GM18873 (cell line): ENCODE measurements around the gene L1TD1.
"Not testable (repeated sequence)": the region's sequence is repeated elsewhere in the genome, so short reads cannot be mapped to it uniquely, and the experiment has no call there.

Source experiments
- ATAC-seq: cut with Tn5 transposase; IDR thresholded peaks from one replicate; pipeline ENCODE4 v1.9.1; 2021; ENCODE audit warnings: mild to moderate bottlenecking, moderate library complexity, moderate number of reproducible peaks; ENCODE audit not compliant: unreplicated experiment, low FRiP score

The L1TD1 gene

DNA sequence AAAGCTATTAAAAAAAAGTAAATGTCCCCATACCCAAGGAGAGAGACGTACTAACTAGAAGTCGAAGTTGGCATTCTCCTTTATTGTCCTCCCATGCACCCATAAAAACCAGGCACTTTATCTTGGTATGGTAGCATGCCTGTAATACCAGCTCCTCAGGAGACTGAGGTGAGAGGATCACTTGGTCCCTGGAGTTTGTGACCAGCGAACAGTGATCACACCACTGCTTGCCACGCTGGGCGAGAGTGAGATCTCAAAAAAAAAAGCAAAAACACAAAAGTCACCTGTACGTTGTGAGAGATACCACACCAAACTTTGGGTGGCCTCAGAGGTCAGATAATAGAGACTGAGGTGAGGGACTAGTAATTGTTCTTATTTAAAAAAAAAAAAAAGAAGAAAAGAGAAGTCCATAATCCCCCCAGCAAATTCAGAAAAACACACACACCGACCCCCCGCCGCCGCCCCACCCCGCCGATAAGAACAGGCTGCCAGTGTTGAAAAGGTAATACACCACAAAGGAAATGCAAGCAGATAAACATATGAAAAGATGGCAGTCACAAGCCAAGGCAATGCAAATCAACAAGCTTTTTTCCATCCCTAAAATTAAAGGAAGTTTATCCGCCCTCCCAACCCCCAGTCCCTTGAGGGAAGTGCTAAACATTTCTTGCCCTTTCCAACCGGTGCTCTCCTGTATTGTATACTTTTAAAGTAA lies 3.6 kb downstream of the L1TD1 start:
- ATAC-seq, result no peak

DNA sequence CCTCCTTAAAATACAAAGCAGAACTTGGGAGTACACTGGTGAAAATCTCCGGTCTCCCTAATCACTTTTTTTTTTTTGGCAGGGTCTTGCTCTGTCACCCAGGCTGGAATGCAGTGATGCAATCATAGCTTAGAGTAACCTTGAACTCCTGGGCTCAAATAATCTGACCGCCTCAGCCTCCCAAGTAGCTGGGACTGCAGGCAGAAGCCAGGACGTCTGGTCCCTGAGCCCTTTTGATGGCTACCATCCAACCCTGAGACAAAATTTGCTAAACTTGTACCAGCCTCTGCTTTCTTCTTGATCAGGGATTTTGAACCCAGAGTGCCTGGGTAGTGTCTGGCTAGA lies 4.1 kb downstream of the L1TD1 start:
- ATAC-seq, result no peak

DNA sequence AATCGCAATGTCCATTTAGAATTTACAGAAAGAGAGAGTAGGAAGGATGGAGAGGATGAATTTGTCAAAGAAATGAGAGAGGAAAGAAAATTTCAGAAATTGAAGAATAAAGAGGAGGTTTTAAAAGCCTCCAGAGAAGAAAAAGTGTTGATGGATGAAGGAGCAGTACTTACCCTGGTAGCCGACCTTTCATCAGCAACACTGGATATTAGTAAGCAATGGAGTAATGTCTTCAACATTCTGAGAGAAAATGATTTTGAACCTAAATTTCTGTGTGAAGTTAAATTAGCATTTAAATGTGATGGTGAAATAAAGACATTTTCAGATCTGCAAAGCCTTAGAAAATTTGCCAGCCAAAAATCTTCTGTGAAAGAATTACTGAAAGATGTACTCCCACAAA lies 12.5 kb downstream of the L1TD1 start:
- no peak for ATAC-seq

DNA sequence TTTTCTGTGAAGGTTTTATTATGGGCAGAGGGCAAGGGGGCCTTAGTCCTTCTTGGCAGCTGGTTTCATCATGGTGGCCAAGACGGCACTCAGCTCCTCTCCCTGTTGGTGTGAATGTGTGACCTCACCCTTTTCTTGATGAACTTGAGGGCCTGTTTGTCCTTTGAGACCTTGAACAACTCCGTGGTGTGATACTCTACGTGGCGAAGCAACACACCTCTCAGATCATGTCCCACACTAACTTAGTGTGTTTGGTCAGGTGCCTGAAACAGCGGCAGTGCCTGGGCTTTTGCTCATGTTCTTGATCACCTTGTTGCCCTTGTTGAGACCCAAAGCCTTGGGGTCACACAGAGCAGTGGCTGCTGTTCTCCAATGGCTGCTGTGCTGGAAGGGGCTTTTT lies 13.4 kb downstream of the L1TD1 start:
- ATAC-seq, result no peak

DNA sequence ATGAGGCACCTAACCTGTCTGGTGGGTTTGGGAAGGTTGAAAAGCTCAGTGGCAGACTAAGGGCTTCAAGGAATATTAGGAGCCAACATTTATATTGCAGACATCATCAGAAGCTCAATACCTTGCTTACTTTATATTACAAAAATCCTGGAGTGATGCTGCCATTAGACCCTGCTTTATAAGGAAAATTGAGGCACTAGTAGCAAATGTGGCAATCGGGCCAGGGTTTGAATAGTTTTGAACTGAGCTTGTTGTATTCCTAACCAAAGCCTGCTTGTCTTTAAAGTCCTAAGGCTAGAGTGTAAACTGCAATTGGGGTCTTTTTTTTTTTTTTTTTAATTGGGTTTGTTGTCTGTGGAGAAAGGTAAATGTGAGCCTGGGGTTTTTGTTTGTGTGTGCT lies 14.3 kb downstream of the L1TD1 start:
- no peak for ATAC-seq

DNA sequence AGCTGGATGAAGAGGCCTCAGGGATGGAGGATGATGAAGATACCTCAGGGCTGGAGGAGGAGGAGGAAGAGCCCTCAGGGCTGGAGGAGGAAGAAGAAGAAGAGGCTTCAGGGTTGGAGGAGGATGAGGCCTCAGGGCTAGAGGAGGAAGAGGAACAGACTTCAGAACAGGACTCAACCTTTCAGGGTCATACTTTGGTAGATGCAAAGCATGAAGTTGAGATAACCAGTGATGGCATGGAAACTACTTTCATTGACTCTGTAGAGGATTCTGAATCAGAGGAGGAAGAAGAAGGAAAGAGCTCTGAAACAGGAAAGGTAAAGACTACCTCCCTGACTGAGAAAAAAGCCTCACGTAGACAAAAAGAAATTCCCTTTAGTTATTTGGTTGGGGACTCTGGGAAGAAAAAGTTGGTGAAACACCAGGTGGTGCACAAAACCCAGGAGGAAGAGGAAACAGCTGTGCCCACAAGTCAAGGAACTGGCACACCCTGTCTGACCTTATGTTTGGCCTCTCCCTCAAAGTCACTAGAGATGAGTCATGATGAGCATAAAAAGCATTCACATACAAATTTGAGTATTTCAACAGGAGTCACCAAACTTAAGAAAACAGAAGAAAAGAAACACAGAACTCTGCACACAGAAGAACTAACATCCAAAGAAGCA lies 15.4 kb downstream of the L1TD1 start:
- no peak for ATAC-seq

DNA sequence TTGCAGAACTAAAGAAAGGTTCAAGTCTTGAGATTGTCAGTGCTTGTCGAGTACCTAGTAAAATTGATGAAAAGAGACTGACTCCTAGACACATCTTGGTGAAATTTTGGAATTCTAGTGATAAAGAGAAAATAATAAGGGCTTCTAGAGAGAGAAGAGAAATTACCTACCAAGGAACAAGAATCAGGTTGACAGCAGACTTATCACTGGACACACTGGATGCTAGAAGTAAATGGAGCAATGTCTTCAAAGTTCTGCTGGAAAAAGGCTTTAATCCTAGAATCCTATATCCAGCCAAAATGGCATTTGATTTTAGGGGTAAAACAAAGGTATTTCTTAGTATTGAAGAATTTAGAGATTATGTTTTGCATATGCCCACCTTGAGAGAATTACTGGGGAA lies 16.3 kb downstream of the L1TD1 start:
- ATAC-seq, result no peak

DNA sequence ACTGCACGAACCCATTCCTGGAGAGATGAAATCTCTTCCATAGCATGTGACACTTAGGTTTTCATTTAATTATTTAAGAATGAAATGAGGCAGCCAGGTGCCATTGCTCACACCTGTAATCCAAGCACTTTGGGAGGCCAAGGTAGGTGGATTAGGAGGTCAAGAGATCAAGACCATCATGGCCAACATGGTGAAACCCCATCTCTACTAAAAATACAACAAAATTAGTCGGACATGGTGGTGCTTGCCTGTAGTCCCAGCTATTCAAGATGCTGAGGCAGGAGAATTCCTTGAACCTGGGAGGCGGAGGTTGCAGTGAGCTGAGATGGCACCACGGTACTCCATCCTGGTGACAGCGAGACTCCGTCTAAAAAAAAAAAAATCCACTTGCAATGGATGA lies 17.8 kb downstream of the L1TD1 start:
- no peak for ATAC-seq

DNA sequence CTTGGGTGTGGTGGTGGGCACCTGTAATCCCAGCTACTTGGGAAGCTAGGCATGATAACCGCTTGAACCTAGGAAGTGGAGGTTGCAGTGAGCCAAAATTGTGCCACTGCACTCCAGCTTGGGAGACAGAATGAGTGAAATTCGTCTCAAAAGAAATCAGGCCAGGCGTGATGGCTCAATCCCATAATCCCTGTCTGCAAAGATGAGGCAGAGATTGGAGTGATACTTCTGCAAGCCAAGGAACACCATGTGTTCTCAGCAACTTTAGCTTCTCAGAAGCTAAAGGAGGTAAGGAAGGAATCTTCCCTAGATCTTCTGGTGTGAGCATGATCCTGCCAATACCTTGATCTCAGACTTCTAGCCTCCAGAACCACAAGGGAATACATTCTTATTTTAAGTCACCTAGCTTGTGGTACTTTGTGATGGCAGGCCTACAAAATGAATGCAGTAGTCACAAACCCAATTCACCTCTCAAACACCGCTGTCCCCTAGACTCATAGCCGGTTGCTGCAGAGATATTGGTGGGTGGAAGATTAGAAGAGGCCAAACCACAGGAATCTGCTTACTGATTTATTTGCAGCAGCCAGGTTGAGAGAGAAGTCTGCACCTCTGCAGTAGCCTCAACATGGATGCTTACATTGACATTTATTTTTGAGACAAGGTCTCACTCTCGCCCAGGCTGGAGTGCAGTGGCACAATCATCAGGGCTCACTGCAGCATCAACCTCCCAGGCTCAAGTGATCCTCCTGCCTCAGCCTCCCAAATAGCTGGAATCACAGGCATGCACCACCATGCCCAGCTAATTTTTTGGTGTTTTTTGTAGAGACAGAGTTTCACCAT lies 18.6 kb downstream of the L1TD1 start:
- ATAC-seq, result no peak

DNA sequence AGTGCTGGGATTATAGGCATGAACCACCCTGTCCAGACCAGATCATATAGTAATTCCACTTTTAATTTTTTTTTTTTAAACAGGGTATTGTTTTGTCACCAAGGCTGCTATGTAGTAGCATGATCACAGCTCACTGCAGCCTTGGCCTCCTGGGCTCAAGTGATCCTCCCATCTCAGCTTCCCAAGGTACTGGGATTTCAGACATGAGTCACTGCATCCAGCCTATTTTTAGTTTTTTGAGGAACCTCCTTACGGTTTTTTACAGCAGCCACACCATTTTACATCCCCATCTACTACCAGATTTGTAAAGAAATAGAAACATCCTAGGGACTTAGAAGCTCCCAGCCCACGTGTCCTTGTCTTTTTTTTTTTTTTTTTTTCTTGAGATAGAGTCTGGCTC lies 24.0 kb downstream of the L1TD1 start:
- ATAC-seq, result no peak

DNA sequence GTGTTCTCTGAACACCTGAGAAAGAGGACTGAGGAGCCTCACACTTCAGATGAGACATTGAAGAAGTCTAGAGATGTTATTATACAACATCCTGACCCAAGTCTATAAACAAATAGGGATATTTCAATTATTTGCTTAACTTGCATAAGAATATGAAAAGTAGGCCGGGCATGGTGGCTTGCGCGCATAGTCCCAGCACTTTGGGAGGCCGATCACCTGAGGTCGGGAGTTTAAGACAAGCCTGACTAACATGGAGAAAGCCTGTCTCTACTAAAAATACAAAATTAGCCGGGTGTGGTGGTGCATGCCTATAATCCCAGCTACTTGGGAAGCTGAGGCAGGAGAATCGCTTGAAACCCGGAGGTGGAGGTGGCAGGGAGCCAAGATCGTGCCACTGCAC lies 25.8 kb downstream of the L1TD1 start:
- ATAC-seq, result not testable (repeated sequence)

DNA sequence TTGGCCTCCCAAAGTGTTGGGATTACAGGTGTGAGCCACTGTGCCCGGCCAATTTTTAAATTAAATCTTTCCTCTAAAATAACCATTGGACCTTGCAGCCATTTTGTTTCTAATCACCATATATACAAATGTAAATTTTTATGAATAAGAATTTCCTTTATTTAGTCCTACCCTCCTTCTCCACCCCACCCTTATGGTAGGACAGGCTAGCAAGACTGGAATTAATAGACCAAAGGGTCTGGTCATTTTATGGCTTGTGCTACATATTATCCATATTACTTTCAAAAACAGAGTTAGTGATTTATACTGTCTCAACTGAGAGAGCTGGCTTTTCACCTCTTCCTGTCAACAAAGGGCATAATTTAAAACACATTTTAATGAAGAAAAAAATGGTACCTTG lies 26.5 kb downstream of the L1TD1 start:
- no peak for ATAC-seq

DNA sequence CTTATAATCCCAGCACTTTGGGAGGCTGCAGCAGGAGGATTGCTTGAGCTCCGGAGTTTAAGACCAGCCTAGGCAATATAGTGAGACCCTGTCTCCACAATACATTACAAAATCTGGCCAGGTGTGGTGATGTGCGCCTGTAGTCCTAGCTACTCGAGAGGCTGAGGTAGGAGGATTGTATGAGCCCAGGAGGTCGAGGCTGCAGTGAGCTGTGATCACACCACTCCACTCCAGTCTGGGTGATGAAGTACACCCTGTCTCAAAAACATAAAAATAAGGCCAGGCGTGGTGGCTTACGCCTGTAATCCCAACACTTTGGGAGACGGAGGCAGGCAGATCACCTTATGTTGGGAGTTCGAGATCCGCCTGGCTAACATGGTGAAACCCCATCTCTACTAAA lies 27.7 kb downstream of the L1TD1 start:
- no peak for ATAC-seq

DNA sequence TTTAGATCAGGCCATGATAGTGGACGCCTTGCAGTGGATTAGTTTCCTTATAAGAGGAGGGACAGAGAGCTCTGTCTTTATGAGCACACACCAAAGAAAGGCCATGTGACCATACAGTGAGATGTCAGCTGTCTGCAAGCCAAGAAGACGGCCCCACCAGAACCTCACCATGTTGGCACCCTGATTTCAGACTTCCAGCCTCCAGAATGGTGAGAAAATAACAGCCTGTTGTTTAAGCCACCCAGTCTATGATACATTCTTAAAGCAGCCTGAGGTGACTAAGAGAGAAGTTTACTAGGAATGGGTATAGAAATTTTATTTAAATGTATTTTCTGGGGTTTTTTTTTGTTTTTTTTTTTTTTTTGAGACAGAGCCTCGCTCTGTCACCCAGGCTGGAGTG lies 29.5 kb downstream of the L1TD1 start:
- ATAC-seq, result no peak

DNA sequence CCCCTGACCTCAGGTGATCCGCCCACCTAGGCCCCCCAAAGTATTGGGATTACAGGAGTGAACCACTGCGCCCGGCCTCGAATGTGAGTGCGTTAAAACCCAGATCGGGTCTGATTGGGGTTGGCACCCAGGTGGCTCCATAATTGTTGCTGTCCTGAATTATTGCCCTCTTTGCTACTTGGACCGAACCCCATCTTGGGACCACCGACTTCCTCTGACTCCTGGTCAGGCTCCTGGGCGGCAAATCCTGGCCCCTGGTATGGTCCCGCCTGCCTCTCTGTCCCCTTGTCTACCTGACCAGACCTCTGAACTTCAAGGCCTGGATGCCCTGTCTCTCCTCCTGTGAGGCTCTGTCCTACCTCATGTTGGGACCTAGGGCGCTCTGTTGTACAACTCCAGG lies 32.8 kb downstream of the L1TD1 start:
- no peak for ATAC-seq

DNA sequence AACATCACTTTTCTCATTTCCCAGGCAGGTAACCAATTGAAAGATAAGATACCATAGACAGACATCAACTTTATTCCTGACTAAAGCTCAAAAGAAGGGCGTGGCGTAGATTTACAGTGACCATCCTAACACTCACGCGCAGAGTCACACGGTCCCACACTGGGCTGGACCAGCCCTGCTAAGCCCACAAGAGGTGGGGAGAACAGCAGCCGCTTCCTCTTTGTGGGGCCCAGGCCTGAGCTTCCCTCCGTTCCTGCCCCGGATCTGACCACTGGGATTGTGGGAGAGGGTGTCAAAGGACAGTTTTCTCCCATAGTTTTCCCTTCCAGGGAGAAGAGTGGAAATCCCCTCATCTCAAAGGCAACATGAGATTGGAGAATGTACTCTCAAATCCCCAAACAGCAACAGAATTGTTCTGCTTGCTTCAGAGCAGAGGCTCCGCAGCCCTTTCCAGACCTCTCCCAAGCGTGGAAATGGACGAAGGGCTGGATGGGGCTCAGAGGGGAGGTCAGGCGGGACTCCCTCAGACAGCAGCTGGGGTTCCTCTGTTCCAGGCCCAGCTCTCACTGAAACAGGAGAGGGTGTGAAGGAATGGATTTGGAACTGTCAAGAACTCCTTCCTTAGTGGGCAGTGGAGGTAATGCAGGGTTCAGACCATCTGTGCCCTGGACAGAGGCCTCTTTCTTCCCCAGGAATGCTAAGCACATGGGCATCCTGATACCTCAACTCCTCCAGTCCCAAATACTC lies 33.7 kb downstream of the L1TD1 start:
- ATAC-seq, result no peak

DNA sequence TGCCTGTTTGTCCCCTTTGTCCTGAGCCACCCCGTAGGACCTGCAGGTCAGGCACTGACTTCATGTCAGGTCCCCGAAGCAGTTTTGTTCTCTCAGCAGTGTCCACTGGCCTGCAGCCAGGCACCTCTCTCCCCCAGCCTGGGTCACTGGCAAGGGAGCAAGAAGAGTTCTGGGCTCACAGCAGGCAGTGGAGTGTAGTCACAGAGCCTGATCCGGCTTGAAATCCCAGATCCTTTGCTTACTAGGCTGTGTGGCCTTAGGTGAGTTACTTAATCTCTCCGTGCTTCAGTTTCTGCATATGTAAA lies 34.2 kb downstream of the L1TD1 start:
- ATAC-seq, result no peak

DNA sequence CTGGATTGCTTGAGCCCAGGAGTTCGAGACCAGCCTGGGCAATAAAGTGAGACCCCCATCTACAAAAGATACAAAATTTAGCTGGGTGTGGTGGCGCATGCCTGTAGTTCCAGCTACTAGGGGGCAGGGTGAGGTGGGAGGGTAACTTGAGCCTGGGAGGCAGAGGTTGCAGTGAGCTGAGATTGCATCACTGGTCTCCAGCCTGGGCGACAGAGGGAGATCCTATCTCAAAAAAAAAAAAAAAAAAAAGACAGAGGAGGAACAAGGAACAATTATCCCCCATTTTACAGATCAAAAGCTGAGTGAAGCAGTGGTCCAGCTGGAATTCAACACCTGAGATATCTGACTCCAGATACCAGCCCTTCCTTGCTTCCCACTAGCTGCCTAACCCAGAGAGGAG lies 34.8 kb downstream of the L1TD1 start:
- no peak for ATAC-seq

DNA sequence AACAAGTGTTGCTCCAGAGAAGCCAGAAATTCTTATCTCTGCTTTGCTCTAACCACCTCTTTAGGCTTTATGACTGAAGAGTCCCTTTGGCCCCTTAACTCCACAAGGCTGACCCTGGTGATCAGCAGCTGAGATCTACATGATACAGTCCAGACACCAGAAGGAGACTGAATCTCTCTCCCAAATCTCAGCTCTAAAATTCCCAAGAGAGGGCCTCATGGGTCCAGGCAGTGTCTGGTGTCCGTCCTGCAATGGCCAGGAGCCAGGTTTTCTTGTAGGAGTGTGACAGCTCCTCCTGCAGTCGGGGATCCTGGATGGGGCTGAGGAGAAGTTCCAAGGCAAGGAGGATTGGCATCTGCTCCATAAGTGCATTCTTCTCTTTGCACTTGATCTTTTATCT lies 35.3 kb downstream of the L1TD1 start:
- ATAC-seq, result no peak

DNA sequence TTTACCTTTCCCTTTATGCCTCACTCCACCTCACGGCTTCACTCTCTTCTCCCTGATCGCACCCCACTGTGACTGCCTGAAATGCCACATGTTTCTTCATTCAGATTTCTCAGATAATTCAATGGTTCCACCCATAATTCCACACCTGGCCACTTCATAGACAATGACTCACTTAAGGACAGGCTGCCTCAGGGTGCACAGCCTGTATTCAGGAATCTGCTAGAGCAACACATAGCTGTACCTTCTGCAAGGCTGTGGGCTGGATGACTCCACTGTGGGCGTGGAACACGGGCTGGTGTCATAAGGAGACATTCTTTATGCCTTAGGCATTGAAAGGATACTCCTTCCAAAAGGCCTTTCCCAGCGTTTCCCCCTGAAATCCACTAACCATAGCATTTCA lies 36.1 kb downstream of the L1TD1 start:
- no peak for ATAC-seq

DNA sequence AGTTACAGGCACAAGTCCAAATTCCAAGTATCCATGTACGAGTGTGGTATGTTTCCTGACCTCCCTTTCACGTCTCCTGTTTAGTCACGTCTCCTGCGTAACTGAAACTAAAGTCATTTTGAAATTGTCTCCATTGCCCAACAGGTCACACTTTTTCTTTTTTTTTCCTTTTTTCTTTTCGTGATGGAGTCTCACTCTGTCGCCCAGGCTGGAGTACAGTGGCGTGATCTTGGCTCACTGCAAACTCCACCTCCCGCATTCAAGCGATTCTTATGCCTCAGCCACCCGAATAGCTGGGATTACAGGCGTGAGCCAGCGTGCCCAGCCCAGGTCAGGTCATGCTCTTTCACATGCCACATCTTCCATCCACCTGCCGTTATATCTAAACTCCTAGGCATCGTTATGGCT lies 38.2 kb downstream of the L1TD1 start:
- ATAC-seq, result no peak
